Natural killer cell treated with Interleukin-12 subunit alpha and Interleukin-12 subunit beta and Interleukin-15 and Interleukin-18, amount 100 ng/mL, for 72 hours (primary cell): ENCODE results near the gene MEX3C. TPM values are rescaled to one million over a fixed set of nuclear protein-coding genes. Genes with fewer than 3 reads are reported as not detected.

ENCODE experiments used
- ATAC-seq, 2 donors: fragments of 150-1000 bp; cut with Tn5 transposase in 1 of 2; sonication (Bioruptor Pico), chemical (Tn5 transposase) in 1 of 2; 2 replicates each; pipeline ENCODE4 v1.10.0; 2021
- DNase-seq: peaks from one replicate; pipeline ENCODE4 v3.0.0; 2022; ENCODE audit warnings: low spot score
- H3K27ac Mint-ChIP-seq, 2 donors: 1 replicate in 1 of 2; 2 replicates in 1 of 2; pipeline ENCODE4 v1.8.0; 2022; ENCODE audit warnings: mixed read lengths in 2 of 2, mild to moderate bottlenecking in 1 of 2, moderate library complexity in 1 of 2
- H3K27me3 Mint-ChIP-seq, 2 donors: 1 replicate in 1 of 2; 2 replicates in 1 of 2; pipeline ENCODE4 v1.8.0; 2022; ENCODE audit warnings: mixed read lengths in 2 of 2
- H3K36me3 Mint-ChIP-seq: one replicate; pipeline ENCODE4 v1.8.0; 2022; ENCODE audit warnings: mixed read lengths
- H3K4me1 Mint-ChIP-seq, 2 donors: 1 replicate in 1 of 2; 2 replicates in 1 of 2; pipeline ENCODE4 v1.8.0; 2022; ENCODE audit warnings: low read depth in 2 of 2, mixed read lengths in 2 of 2, mild to moderate bottlenecking in 1 of 2
- H3K4me3 Mint-ChIP-seq: one replicate; pipeline ENCODE4 v1.8.0; 2022; ENCODE audit warnings: mixed read lengths
- H3K9me3 Mint-ChIP-seq: 2 replicates; pipeline ENCODE4 v1.8.0; 2022; ENCODE audit warnings: mixed read lengths
- total RNA-seq, 2 donors: library from RNA; stranded (reverse); gene quantifications; one replicate each; pipeline ENCODE4 v1.2.3, GENCODE V29; 2022

MEX3C gene
- total RNA-seq, 2 donors from 2014 or later, result 91.8 to 174 TPM

GRCh38 chr18:51196118-51196810 lies 1.2 kb downstream of the MEX3C start:
- Mint-ChIP-seq H3K27me3 (no peaks in the 10 kb centered on the region), H3K36me3 (peaks cover 23% of the 10 kb centered on the region), H3K4me1 (peaks cover 40 to 51% of the 10 kb centered on the region in 2 donors), H3K9me3 (no peaks in the 10 kb centered on the region), H3K4me3 (peak overlapping the region; percentile 94), H3K27ac (peak overlapping the region; percentile 86 to 93)
- ATAC-seq (peak; percentile 39 to 62), DNase-seq (peak; percentile 95)

GRCh38 chr18:51195451-51196117 lies 1.9 kb downstream of the MEX3C start:
- no peaks in the 10 kb centered on the region for H3K9me3 Mint-ChIP-seq
- H3K27me3 Mint-ChIP-seq, result no peaks in the 10 kb centered on the region
- peaks cover 45 to 57% of the 10 kb centered on the region in 2 donors for H3K4me1 Mint-ChIP-seq
- H3K36me3 Mint-ChIP-seq, result peaks cover 23% of the 10 kb centered on the region
- no peak for DNase-seq
- H3K4me3 Mint-ChIP-seq, result peak overlapping the region; percentile 94
- peak overlapping the region; percentile 86 to 93 for H3K27ac Mint-ChIP-seq
- ATAC-seq, result no peak

GRCh38 chr18:51195086-51195450 lies 2.4 kb downstream of the MEX3C start:
- Mint-ChIP-seq H3K4me3 (peak overlapping the region; percentile 94), H3K36me3 (peaks cover 23% of the 10 kb centered on the region), H3K27me3 (no peaks in the 10 kb centered on the region), H3K9me3 (no peaks in the 10 kb centered on the region), H3K27ac (peak overlapping the region; percentile 86 to 93), H3K4me1 (peaks cover 46 to 59% of the 10 kb centered on the region in 2 donors)
- DNase-seq (no peak), ATAC-seq (no peak)

GRCh38 chr18:51194604-51195003 lies 2.9 kb downstream of the MEX3C start:
- Mint-ChIP-seq H3K9me3 (no peaks in the 10 kb centered on the region), H3K4me1 (peaks cover 46 to 60% of the 10 kb centered on the region in 2 donors), H3K36me3 (peaks cover 23% of the 10 kb centered on the region), H3K27me3 (no peaks in the 10 kb centered on the region), H3K27ac (peak overlapping the region; percentile 86 to 93), H3K4me3 (peak overlapping the region; percentile 94)
- DNase-seq (no peak), ATAC-seq (no peak)

- Mint-ChIP-seq H3K36me3 (peaks cover 23% of the 10 kb centered on the region), H3K4me3 (peak overlapping the region; percentile 94), H3K27ac (peak overlapping the region; percentile 86 to 93), H3K4me1 (peaks cover 42 to 58% of the 10 kb centered on the region in 2 donors), H3K27me3 (no peaks in the 10 kb centered on the region), H3K9me3 (no peaks in the 10 kb centered on the region)
- ATAC-seq (no peak), DNase-seq (no peak)
These were observed 3.7 kb downstream of the MEX3C start for GRCh38 chr18:51193621-51194287.

- Mint-ChIP-seq H3K36me3 (peaks cover 23% of the 10 kb centered on the region), H3K4me3 (peak overlapping the region; percentile 94), H3K4me1 (peaks cover 44 to 65% of the 10 kb centered on the region in 2 donors), H3K9me3 (no peaks in the 10 kb centered on the region), H3K27me3 (no peaks in the 10 kb centered on the region), H3K27ac (peak overlapping the region; percentile 86 to 94)
- DNase-seq (no peak), ATAC-seq (no peak)
These were observed 4.8 kb downstream of the MEX3C start for GRCh38 chr18:51192696-51193095.

- ATAC-seq (no peak), DNase-seq (no peak)
- Mint-ChIP-seq H3K4me1 (peaks cover 49 to 71% of the 10 kb centered on the region in 2 donors), H3K27ac (peak overlapping the region; percentile 86 to 94), H3K36me3 (peaks cover 26% of the 10 kb centered on the region), H3K9me3 (no peaks in the 10 kb centered on the region), H3K27me3 (no peaks in the 10 kb centered on the region), H3K4me3 (peak overlapping the region; percentile 94)
These were observed 5.5 kb downstream of the MEX3C start for GRCh38 chr18:51192026-51192425.

- H3K27ac Mint-ChIP-seq, result peak overlapping the region; percentile 86 to 94
- ATAC-seq (peak; percentile 84 to 93), DNase-seq (peak; percentile 74)
- H3K27me3 Mint-ChIP-seq, result no peaks in the 10 kb centered on the region
- no peaks in the 10 kb centered on the region for H3K9me3 Mint-ChIP-seq
- H3K36me3 Mint-ChIP-seq, result peaks cover 32% of the 10 kb centered on the region
- peak overlapping the region; percentile 94 for H3K4me3 Mint-ChIP-seq
- peaks cover 57 to 79% of the 10 kb centered on the region in 2 donors for H3K4me1 Mint-ChIP-seq
These were observed 6.3 kb downstream of the MEX3C start for GRCh38 chr18:51191128-51191717.

- Mint-ChIP-seq H3K9me3 (no peaks in the 10 kb centered on the region), H3K27ac (peak overlapping the region; percentile 86 to 94), H3K27me3 (no peaks in the 10 kb centered on the region), H3K36me3 (peaks cover 24% of the 10 kb centered on the region), H3K4me3 (peak overlapping the region; percentile 94), H3K4me1 (peaks cover 65 to 86% of the 10 kb centered on the region in 2 donors)
- DNase-seq (no peak), ATAC-seq (no peak)
These were observed 7.5 kb downstream of the MEX3C start for GRCh38 chr18:51190000-51190399.

- DNase-seq (no peak), ATAC-seq (peak; percentile 32 to 51)
- no peaks in the 10 kb centered on the region for H3K9me3 Mint-ChIP-seq
- peak overlapping the region; percentile 71 for H3K4me3 Mint-ChIP-seq
- H3K4me1 Mint-ChIP-seq, result peaks cover 65 to 83% of the 10 kb centered on the region in 2 donors
- H3K36me3 Mint-ChIP-seq, result peaks cover 13% of the 10 kb centered on the region
- H3K27me3 Mint-ChIP-seq, result no peaks in the 10 kb centered on the region
- peak overlapping the region; percentile 88 to 95 for H3K27ac Mint-ChIP-seq
These were observed 9.3 kb downstream of the MEX3C start for GRCh38 chr18:51188024-51188701.

- Mint-ChIP-seq H3K4me3 (peak overlapping the region; percentile 13), H3K27ac (peak overlapping the region; percentile 38 to 88), H3K9me3 (no peaks in the 10 kb centered on the region), H3K4me1 (peaks cover 65 to 80% of the 10 kb centered on the region in 2 donors), H3K36me3 (peaks cover 21% of the 10 kb centered on the region), H3K27me3 (no peaks in the 10 kb centered on the region)
- DNase-seq, result no peak
- no peak for ATAC-seq
These were observed 12.4 kb downstream of the MEX3C start for GRCh38 chr18:51185075-51185474.

- H3K27ac Mint-ChIP-seq, result peak overlapping the region; percentile 63 to 81
- peak overlapping the region; percentile 55 for H3K4me3 Mint-ChIP-seq
- no peaks in the 10 kb centered on the region for H3K27me3 Mint-ChIP-seq
- H3K9me3 Mint-ChIP-seq, result no peaks in the 10 kb centered on the region
- ATAC-seq (no peak), DNase-seq (no peak)
- peaks cover 67 to 83% of the 10 kb centered on the region in 2 donors for H3K4me1 Mint-ChIP-seq
- H3K36me3 Mint-ChIP-seq, result peaks cover 23% of the 10 kb centered on the region
These were observed 13.4 kb downstream of the MEX3C start for GRCh38 chr18:51184091-51184457.

- no peak for ATAC-seq
- peak overlapping the region; percentile 63 to 81 for H3K27ac Mint-ChIP-seq
- no peak for DNase-seq
- H3K9me3 Mint-ChIP-seq, result no peaks in the 10 kb centered on the region
- no peaks in the 10 kb centered on the region for H3K27me3 Mint-ChIP-seq
- peaks cover 65 to 78% of the 10 kb centered on the region in 2 donors for H3K4me1 Mint-ChIP-seq
- peaks cover 23% of the 10 kb centered on the region for H3K36me3 Mint-ChIP-seq
- H3K4me3 Mint-ChIP-seq, result peak overlapping the region; percentile 55
These were observed 13.9 kb downstream of the MEX3C start for GRCh38 chr18:51183372-51184090.
